GM19395 (cell line): ENCODE results near the gene PRKCA.

Source experiments
- ATAC-seq: cut with Tn5 transposase; IDR thresholded peaks from one replicate; pipeline ENCODE4 v1.9.1; 2021; ENCODE audit warnings: mild to moderate bottlenecking, moderate library complexity; ENCODE audit not compliant: unreplicated experiment

Gene PRKCA

DNA sequence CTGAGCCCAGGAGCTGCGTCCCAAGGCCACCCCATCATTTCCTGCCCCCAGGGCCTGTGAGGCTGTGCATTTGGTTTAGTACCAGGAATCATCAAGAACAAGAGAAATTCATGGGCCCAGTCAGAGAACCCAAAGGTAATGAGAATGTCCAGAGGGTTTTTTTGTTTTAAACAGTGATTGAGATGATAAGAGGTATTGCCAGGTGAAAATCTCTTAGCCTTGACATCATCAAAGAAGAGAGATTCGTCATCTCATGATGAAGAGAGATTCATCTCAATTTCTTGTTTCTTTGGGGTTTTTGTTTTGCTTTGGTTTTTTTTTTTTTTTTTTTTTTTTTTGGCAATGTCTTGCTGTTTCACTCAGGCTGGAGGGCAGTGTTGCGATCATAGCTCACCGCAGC is 361.9 kb downstream of the PRKCA start:
- no peak for ATAC-seq

DNA sequence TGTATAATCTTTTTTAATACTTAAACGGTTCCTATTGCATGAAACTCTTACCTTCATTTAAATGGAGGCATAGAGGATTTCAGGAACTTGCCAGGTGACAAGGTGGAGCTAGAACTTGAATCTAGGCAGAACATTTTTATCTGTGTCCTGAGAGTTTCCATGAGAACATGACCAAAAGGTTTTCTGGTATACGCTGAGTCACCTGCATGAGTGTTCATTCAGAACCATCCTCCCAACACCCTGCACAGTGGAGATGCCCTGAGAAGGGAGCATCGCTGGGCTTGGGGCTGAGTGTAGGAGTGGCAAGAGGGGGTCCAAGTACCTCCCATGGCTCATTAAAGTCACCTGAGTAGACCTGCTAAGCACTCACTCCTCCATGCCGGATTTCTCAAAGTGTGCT is 362.8 kb downstream of the PRKCA start:
- no peak for ATAC-seq

DNA sequence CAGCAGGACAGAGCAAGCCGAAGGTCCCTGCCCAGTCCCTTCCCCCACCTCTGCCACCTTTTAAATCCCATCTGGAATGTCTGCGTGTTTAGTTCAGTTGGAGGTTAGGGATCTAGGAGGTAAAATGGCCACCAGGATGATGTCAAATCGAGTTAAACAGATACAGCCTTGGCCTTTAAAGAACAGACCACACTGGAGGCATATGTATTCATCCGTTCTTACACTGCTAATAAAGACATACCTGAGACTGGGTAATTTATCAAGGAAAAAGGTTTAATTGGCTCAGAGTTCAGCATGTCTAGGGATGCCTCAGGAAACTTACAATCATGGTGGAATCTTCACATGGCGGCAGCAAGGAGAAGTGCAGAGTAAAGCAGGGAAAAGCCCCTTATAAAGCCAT is 364.7 kb downstream of the PRKCA start:
- no peak for ATAC-seq

DNA sequence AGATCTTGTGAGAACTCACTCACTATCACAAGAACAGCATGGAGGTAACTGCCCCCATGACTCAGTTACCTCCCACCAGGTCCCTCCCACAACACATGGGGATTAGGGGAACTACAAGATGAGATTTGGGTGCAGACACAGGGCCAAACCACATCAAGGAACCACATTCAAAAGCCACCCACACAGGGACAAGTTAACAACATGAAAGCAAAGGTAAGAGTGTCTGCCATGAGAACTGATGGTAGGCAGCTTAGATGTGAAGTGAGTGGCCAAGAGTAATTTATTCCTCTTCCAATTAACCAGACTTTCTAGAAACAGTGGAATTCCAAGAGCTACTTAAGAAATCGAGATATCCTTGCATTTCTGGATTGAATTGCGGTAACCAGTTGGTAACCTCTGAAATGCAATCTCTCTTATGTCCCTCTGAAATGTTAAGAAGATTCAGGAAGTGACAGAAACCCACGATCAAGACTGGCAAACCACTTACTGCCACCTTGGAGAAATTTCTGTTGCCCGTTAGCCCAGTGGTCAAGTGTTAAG is 365.1 kb downstream of the PRKCA start:
- no peak for ATAC-seq

DNA sequence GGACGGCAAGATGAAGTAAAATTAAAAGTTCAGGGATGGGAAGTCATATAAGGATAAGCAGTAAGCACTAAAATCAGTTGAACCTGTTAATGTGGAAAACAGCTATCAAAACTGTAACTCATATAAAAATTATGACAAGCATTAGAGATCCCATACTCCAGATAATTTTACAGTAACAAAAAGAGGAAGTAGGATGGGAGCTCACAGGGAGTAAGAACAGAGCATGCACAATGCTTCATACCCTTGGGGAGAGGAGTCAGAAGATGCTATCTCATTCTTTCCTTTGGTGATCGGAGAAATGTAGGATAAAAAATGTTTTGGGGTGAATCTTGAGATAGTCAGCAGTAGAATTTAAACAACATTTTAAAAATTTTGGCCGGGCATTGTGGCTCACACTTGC is 367.8 kb downstream of the PRKCA start:
- no peak for ATAC-seq

DNA sequence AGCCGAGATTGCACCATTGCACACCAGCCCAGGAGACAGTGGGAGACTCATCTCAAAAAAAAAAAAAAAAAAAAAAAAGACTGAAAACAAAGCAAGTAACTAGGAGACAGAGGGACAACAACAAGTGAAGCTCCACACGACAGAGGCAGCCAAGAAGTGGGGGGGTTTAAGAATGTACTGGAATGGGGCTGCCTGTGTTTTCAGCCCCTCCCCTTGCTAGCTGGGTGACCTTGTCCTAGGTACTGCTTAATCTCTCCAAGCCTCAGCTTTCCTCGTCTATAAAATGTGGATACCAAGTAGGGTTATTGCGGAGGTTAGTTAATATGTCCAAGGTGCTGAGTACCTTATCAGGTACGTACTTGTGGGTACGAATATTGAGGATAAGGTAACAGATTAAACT is 368.7 kb downstream of the PRKCA start:
- ATAC-seq, result no peak

DNA sequence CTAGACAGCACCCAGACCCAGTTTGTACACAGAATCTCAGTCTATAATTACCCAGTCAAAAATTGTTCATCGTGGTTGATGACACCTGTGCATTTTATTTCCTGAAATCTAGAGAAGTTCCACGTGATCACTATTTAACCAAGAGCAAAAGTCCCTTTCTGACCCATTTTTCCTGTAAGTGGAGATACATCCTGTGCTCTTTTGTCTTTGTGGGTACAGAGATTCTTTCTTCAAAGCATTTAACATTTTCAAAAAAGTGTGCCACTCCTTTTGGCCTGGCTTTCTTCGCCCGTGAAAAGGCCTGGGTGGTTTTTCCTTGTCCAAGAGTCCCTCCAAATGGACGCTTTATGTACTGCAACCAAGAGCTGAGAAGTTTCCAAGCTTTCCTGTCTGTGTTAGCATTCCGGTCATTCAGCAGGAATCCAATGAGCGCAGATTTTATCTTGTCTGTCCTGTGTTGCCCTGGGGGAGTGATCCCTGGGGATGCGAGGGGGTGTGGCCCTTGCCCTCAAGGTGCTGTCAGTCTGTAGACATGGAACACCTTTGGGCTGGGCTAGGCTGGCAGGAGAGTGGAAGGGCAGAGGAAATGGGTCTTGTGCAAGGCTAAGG is 371.4 kb downstream of the PRKCA start:
- ATAC-seq, result no peak

DNA sequence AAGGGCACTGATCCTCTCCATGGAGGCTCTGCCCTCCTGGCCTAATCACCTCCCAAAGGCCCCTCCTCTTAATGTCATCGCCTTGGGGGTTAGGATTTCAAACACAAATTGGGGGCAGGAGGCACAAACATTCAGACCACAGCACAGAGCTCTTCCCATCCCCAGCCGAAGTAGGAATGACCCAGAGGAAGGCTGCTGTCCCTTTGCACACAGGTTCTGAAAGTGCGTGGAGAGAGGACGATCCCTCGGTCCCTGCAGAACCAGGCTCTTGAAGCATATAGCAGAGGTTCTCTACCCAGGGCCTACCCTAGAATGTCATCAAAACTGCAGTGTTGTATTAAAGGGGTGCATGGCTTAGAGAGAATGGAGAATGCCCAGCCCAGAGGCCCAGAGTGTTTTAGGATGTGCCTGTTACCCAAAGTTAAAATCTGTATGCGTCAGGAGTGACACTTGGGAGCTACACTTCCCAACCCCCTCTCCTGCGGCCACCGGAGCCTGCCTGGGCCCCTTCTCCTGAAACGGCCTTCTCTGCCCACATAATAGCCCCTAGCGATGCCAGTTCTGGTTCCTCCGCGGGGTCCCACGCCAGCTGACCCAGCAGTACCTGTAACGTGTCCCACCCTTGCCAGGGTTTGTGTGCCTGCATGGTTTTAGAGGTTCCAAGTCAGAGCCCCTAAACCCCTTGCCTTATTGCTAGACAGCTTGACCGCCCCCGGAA is 373.0 kb downstream of the PRKCA start:
- ATAC-seq, result no peak

DNA sequence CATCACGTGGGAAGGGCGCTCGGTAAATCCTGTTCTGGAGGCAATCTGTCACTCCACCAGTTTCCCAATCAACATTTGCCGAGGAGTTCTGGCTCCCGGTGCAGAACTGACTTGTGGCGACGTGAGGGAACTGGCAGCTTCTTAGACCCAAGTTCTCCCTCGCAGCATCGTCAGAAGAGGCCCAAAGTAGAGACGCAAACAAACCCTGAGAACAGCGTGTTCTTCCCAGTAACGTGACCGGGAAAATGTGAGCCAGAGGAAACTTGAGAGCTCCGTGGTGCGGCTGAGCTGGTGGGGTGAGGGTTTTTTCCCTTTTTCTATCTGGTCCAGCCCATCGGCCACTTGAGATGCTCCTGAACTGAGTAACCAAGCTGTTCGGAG is 373.6 kb downstream of the PRKCA start:
- no peak for ATAC-seq

DNA sequence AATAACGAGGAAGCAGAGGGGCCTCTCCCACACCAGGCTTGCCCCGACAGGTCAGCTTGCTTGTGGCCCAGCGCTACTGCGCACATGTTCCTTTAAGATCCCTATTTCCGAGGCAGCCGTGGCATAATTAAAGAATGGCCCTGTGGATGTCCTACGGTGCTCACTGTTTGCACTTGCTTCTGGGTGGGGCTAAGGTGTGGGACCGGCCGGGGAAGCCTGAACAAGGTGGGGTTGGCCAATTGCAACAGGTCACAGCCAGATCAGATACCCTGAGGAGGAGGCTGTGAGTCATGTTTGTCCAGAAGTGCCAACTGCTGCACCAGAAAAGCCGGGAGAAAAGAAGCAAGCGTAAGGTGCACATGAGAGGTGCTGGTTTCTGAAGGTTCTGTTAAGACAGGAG is 374.0 kb downstream of the PRKCA start:
- ATAC-seq, result no peak

DNA sequence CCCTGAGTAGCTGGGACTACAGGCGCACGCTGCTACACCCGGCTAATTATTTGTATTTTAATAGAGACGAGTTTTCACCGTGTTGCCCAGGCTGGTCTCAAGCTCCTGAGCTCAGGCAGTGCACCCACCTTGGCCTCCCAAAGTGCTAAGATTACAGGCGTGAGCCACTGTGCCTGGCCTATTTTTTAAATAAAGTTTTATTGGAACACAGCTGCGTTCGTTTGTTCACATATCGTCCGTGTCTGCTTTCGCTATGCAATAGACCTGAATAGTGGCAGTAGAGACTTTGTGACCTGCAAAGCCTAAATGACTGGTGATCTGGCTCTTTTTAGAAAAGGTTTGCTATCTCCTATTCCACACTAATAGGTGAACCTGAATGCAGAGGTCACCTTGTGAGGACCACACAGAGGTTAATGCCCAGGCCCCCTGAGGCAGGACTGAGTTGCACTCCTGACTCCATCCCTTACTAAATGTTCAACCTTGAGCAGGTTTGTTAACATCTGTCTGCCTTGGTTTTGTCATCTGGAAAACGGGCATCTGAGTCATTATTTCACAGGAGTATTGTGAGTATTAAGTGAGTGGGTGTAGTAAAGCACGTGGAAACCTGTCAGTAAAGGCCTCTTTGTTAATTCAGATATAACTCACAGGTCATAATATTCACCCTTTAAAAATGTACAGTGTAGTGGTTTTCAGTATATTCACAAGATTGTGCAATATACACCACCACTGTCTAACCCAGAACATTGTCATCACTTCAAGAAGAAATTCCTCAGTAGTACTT is 375.0 kb downstream of the PRKCA start:
- ATAC-seq, result no peak

DNA sequence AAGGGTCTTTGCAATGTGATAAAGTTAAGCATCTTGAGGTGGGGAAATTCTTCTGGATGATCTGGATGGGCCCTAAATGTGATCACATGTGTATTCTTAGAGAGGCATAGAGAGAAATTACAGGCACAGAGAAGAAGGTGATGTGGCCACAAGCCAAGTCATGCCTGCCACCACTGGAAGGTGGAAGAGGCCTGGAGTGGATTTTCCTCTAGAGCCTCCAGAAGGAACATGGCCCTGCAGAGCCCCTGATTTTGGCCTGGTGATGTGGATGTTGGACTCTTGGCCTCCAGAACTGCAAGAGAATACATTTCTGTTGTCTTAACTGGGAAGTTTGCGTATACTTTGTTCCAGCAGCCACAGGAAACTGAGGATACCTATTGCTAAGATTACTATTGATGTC is 375.6 kb downstream of the PRKCA start:
- ATAC-seq, result no peak

DNA sequence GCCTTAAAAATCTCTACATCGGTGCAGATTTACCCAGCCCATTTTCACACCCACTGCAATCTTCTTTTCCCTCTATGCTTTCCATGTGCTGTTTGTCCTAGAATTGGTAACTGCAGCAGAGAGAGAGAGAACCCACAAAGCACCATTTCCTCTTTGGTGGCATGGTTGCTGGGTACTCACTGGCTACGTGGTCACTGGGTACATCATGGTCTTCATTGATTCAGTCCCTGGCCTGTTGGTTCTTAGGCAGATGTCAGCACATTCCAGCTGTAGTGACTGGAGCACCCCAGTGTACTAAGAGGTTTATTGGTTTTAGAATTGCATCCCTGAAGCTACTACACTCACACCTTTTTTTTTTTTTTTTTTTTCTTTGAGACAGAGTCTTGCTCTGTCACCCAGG is 376.4 kb downstream of the PRKCA start:
- ATAC-seq, result no peak

DNA sequence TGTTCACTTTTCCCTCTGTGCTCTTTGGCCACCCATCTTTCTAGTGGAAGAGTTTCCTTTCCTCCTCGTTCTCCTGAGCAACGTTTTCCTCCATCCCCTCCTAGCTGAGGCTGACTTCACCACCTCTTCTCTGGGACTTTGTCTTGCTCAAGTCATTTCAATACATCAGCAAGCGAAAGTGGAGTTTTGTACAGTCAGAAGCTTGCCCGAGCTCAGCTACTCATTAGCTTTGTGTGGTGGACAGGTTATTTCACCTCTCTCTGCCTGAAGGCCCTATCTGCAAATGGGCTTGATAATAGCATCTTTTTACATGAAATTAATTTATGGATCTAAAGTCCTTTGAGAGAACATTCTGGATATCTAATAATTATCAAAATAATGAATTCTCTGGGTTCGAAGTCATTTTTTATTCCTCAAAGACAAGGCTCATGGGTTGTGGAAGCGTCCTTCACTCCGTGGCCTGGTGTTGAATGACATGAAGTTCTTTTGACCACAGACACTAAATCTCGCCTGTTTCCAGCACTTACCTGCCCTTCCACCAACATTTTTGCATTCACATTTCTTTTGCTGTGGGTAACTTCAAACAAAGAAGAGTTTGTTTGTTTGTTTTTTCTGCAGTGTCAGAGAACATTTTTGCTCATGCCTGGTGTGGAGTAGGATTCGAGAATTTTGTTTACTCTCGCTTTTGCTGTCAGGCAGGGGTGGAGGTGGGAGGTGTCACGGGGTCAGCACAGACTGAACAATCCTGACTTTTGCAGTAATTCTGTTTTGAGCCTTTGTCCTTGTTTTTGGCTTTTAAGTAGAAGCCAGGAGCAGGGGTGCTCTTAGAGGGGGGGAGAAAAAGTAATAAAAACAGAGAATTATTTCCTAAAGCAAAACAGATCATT is 377.5 kb downstream of the PRKCA start:
- no peak for ATAC-seq

DNA sequence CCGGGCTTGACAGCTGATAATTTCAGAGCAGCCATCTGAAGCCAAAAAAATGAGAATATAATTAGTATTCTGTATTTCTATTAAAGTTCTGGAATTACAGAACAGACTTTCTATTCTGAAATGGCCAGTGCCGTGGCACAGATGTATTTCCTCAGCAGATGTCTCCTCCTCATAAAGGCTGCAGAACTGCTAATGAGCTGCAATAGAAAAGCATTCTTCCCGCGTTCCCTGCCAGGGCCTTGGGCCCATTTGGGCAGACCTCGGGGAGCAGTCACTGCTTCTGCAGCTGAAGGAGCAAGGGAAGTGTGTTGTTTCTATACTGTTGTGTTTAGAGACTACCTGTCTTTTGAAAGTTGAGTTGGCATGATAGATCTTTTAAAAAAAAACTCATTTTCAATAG is 379.9 kb downstream of the PRKCA start:
- ATAC-seq, result no peak

DNA sequence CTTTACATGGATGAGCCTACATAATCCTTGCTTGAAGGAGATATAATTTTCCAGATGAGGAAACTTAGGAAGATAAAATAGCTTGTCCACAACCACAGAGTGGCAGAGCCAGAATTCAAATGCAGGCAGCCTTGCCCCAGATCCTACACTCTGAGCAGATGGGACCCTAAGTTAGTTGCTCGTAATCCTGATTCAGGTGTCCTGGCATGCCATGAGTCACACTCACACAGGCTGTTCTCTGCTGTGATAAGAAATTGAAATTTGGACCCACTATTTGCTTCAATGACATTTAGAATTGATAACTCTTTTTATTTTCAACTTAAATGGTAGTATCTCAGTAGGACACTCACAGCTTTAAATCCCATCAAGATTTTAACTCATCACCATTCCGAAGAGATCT is 381.8 kb downstream of the PRKCA start:
- no peak for ATAC-seq

DNA sequence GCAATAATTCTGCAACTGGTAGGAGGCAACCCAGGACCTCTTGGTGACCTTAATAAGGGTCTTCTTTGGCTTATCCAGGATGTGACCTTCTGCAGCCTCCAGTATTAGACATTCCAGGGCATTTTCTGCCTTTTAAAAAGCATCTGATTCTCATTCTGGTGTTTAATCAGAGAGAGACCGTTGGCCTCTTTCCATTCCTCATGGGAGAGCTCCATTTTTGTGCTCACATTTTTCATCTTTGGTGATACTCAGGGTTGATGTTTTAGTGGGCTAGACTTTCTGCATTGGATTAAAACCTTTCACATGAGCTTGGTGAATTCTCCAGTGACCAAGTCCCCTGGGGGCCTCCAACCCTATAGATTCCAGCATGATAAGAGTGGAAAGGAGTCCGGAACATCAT is 382.3 kb downstream of the PRKCA start:
- no peak for ATAC-seq

DNA sequence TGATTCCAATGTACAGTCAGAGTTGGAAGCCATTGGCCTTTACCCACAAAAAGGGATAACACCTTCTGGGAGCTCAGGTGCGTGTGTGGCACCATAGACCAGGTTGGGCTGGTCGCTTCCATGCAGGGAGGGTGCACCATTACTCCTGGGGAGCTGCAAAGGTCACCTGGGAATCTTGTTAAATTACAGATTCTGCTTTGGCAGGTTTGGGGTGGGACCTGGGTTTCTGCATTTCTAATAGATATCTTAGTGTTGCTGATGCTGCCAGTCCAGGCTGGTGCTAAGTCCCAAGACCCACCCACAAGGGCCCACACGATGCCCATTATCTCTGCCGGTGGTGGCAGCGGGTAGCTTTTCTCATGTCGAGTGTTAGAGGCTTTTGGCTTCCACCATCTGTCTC is 384.2 kb downstream of the PRKCA start:
- ATAC-seq, result no peak

DNA sequence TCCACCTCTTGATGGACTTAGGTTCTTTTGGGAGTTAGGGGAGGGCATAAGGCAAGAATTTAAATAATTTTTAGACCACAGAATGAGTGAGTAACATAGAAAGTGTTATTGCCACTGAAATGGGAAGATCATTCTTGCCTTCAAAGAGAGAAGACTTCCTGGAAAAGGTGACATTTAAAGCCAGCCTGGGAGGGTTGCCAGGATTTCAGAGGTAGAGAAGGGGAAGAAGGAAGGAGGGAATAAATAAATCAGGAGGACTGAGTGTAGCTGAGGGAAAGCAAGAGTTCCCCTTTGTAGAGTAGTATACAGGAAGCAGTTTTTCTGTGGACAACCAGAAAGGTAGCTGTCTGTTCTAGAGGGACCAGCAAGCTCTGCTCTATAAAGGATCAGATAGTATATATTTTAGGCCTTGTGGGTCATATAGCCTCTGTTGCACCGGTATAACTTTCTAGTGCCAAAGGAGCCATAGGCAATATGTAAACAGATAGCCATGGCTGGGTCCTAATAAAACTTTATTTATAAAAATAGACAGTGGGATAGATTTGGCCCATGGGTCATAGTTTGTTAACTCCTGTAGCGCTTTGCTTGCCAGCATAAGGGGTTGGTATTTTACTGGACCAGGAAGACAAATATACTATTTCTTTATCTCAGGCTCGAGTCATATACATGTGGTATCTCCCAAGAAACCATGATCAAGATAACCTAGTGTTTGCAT is 385.3 kb downstream of the PRKCA start:
- ATAC-seq, result no peak

DNA sequence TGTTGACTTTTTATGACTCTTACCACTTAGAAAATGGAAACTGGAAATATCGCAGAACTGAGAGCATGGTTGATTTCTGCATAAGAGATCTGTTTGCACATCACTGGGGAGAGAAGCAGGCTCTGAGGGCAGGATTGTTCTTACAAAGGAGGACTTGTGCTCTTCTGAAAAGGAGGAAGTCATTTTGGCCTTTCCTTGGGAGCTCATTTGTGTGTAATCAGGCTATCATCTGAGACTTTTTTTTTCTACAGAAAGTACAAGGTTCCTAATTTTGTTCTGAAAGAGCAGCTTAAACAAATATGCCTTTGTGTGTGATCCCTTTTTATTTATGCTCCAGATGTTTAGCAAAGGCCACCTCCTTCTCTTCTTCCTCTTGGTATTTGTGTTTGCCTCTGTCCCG is 386.8 kb downstream of the PRKCA start:
- ATAC-seq, result no peak
